Fibroblast of lung (primary cell): ENCODE data around the gene CFAP57.

Source experiments
- EZH2 ChIP-seq: IDR thresholded peaks from 2 replicates; pipeline ENCODE4 v1.5.1; 2012; ENCODE audit warnings: low read length, control low read depth, mild to moderate bottlenecking; ENCODE audit errors: missing control alignments
- TF ChIP-seq, protein P1 (sequence below), 2 donors: IDR thresholded peaks in 1 of 2; conservative IDR thresholded peaks in 1 of 2; 1 replicate in 1 of 2; 2 replicates in 1 of 2; pipeline ENCODE4 v1.5.1; 2011 to 2012; ENCODE audit warnings: low read length in 2 of 2, control low read depth in 1 of 2, inconsistent platforms in 1 of 2, low read depth in 1 of 2, mild to moderate bottlenecking in 1 of 2

DNA sequence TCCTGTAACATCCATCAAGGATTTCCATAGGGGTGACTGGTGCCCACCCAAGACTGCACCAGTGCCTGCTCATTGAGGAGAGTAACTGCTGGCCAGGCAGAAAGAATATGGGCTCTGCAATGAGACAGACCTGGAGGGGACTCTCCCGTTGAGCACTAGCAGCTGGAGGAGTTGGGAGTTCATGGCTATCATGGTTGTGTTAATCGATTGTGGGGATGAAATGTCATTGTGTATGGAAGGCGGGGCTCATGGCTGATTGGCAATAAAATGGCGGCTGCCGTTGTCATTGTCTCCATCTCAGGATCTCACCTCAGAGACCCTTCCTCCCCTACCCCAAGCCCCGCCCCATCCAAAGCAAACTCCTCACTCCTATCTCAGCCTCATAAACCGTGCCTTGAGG is 101.6 kb downstream of the CFAP57 start:
- TF ChIP-seq, protein P1, sequence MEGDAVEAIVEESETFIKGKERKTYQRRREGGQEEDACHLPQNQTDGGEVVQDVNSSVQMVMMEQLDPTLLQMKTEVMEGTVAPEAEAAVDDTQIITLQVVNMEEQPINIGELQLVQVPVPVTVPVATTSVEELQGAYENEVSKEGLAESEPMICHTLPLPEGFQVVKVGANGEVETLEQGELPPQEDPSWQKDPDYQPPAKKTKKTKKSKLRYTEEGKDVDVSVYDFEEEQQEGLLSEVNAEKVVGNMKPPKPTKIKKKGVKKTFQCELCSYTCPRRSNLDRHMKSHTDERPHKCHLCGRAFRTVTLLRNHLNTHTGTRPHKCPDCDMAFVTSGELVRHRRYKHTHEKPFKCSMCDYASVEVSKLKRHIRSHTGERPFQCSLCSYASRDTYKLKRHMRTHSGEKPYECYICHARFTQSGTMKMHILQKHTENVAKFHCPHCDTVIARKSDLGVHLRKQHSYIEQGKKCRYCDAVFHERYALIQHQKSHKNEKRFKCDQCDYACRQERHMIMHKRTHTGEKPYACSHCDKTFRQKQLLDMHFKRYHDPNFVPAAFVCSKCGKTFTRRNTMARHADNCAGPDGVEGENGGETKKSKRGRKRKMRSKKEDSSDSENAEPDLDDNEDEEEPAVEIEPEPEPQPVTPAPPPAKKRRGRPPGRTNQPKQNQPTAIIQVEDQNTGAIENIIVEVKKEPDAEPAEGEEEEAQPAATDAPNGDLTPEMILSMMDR (conservative IDR thresholded peaks at IDR 0.05 in 1 of 2, IDR thresholded peaks at IDR 0.05 in 1 of 2; ENCODE audit: low read depth in 1 of 2, low read length in 2 of 2): no peak
- TF ChIP-seq EZH2: no peak
